Mammary epithelial cell (primary cell): ENCODE measurements around the gene RABGAP1L.
"Not testable (repeated sequence)": the region's sequence is repeated elsewhere in the genome, so short reads cannot be mapped to it uniquely, and the experiment has no call there.

Experiments
- CTCF ChIP-seq, 2 donors: IDR thresholded peaks in 1 of 2; conservative IDR thresholded peaks in 1 of 2; 2 replicates each; pipeline ENCODE4 v1.5.1; 2011 to 2012; ENCODE audit warnings: inconsistent platforms in 2 of 2, low read length in 2 of 2, mild to moderate bottlenecking in 2 of 2, control low read depth in 1 of 2, low read depth in 1 of 2; ENCODE audit not compliant: insufficient read depth in 1 of 2; ENCODE audit errors: extremely low read depth in 1 of 2
- EZH2 ChIP-seq: IDR thresholded peaks from 2 replicates; pipeline ENCODE4 v1.6.1; 2012; ENCODE audit warnings: low read length, inconsistent platforms, borderline replicate concordance

- not testable (repeated sequence) for TF ChIP-seq CTCF (conservative IDR thresholded peaks at IDR 0.05 in 1 of 2, IDR thresholded peaks at IDR 0.05 in 1 of 2; ENCODE audit: extremely low read depth in 1 of 2, insufficient read depth in 1 of 2, low read depth in 1 of 2, low read length in 2 of 2); EZH2
Observed at GRCh38 chr1:174895610-174896009, 736.3 kb downstream of the RABGAP1L start.
